AG04450 (cell line): Measurements from ENCODE around the gene DNAJC1. TPM values are rescaled to one million over a fixed set of nuclear protein-coding genes. Genes with fewer than 3 reads are reported as not detected.

Source experiments
- CTCF ChIA-PET: fragments of 300-600, 350-600 bp; formaldehyde crosslinking; extraction: SDS; loops from one replicate; lab custom pipeline; 2022; ENCODE audit warnings: antibody characterized with exemption, inconsistent platforms; lab: Charles Lee
- POLR2A ChIA-PET: fragments of 350-600 bp; formaldehyde crosslinking; extraction: SDS; loops from one replicate; lab custom pipeline; 2021; ENCODE audit warnings: antibody characterized with exemption, inconsistent platforms; lab: Yijun Ruan, JAX
- DNase-seq: peaks from one replicate; pipeline ENCODE4 v3.0.0-alpha.2; 2011; ENCODE audit warnings: low read depth, low spot score
- H3K27ac ChIP-seq: one replicate; pipeline ENCODE4 v1.5.1; 2012; ENCODE audit warnings: low read depth, low read length, control low read depth
- H3K27me3 ChIP-seq: one replicate; pipeline ENCODE4 v1.6.0; 2012; ENCODE audit warnings: low read length; ENCODE audit not compliant: control insufficient read depth, insufficient read depth
- H3K4me3 ChIP-seq: 2 replicates; pipeline ENCODE4 v1.5.1; 2011; ENCODE audit warnings: mild to moderate bottlenecking, low read depth, low read length, control low read depth
- H3K9me3 ChIP-seq: 2 replicates; pipeline ENCODE4 v1.5.1; 2012; ENCODE audit warnings: low read length; ENCODE audit not compliant: control insufficient read depth, insufficient read depth
- CTCF ChIP-seq: IDR thresholded peaks from 2 replicates; pipeline ENCODE4 v1.5.1; 2011; ENCODE audit warnings: low read depth, low read length, control low read depth, inconsistent platforms
- polyA plus RNA-seq: library from polyadenylated mRNA; depleted of rRNA; stranded (reverse); fragments of >200 nt; gene quantifications from 2 replicates; pipeline ENCODE4 v1.2.3, GENCODE V29; 2011

Gene DNAJC1
- polyA plus RNA-seq, 1 experiment: 21.5 TPM

DNA sequence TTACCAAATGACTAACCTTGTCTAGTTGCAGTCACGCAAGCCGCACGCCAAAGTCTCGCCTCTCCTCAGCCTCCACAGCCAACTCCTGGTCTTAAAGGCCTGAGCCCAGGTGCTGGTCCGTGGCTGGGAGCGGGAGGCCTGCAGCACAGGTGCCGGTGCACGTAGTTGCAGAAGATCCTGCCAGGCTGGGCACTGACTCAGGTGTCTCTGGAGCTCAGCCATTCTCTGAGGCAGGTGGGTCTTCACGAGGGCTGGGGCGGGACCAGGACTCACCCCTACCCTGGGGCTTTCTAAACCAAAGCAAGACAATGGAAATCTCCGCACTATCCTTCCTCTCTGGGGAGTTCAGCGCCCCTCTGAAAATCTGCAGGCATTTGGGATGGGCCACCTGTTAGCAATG lies 253.1 kb downstream of the DNAJC1 start:
- DNase-seq: no peak
- no peaks in the 10 kb centered on the region; the same call in 1 of the 2 replicates for H3K9me3 ChIP-seq
- CTCF ChIA-PET: interaction anchor here (0.6 kb wide), 1 partner anchor 18 kb away, joined by 3 read pairs; no protein-coding TSS in a partner anchor
- no peak overlapping the region for H3K4me3 ChIP-seq
- no peak overlapping the region for H3K27ac ChIP-seq
- no peak for TF ChIP-seq CTCF
- H3K27me3 ChIP-seq: no peaks in the 10 kb centered on the region
- POLR2A ChIA-PET: no interaction called here

GRCh38 chr10:21749788-21750187 lies 253.7 kb downstream of the DNAJC1 start:
- no peak for DNase-seq
- H3K4me3 ChIP-seq: no peak overlapping the region
- no peak overlapping the region for H3K27ac ChIP-seq
- POLR2A ChIA-PET: no interaction called here
- no peak for TF ChIP-seq CTCF
- H3K27me3 ChIP-seq: no peaks in the 10 kb centered on the region
- H3K9me3 ChIP-seq: no peaks in the 10 kb centered on the region; the same call in 1 of the 2 replicates
- CTCF ChIA-PET: no interaction called here

GRCh38 chr10:21747809-21748208 lies 255.7 kb downstream of the DNAJC1 start:
- DNase-seq: no peak
- TF ChIP-seq CTCF: no peak
- no peaks in the 10 kb centered on the region for H3K27me3 ChIP-seq
- H3K27ac ChIP-seq: no peak overlapping the region
- POLR2A ChIA-PET: no interaction called here
- CTCF ChIA-PET: no interaction called here
- no peak overlapping the region for H3K4me3 ChIP-seq
- no peaks in the 10 kb centered on the region for H3K9me3 ChIP-seq

- no peaks in the 10 kb centered on the region for H3K9me3 ChIP-seq
- DNase-seq: no peak
- ChIA-PET CTCF (no interaction called here), POLR2A (interaction anchor here (0.6 kb wide), 1 partner anchor 11 kb away, joined by 4 read pairs; no protein-coding TSS in a partner anchor)
- no peaks in the 10 kb centered on the region for H3K27me3 ChIP-seq
- TF ChIP-seq CTCF: no peak
- H3K27ac ChIP-seq: no peak overlapping the region
- H3K4me3 ChIP-seq: no peak overlapping the region
Observed at GRCh38 chr10:21746118-21746517, 257.4 kb downstream of the DNAJC1 start.

DNA sequence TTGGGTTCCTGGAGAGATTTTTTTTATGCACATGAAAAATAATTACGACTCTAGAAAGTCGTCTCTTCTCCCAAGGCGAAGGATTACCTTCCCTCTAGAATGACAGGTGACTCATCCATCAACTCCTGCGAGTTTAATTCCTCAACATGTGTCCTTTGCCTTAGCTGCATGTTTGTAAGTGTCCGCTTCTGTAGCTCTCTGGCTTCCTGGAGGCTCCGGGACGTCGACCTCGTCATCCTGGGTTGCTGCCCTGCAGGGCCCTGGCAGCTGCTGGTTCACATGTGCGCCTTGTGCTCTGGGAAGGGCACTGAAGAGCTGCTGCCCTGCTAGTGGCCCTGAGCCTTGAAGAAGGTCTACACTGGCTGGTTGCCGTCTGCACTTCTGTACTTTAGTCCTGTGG lies 259.3 kb downstream of the DNAJC1 start:
- ChIA-PET CTCF (no interaction called here), POLR2A (interaction anchor here (0.6 kb wide), 1 partner anchor 175 kb away, joined by 5 read pairs; no protein-coding TSS in a partner anchor)
- no peaks in the 10 kb centered on the region for H3K27me3 ChIP-seq
- no peak for TF ChIP-seq CTCF
- no peak overlapping the region for H3K4me3 ChIP-seq
- H3K9me3 ChIP-seq: no peaks in the 10 kb centered on the region
- no peak overlapping the region for H3K27ac ChIP-seq
- DNase-seq: no peak
